HepG2 (cell line): ENCODE data around the gene SIRT7. TPM values are rescaled to one million over a fixed set of nuclear protein-coding genes. Genes with fewer than 3 reads are reported as not detected.

ENCODE experiments used
- ELF1 ChIP-seq: sonication (generic); formaldehyde crosslinking; IDR thresholded peaks from 2 replicates; pipeline ENCODE4 v1.4.0; 2020; ENCODE audit warnings: missing genetic modification reagents
- FOXM1 ChIP-seq: sonication (generic); formaldehyde crosslinking; IDR thresholded peaks from 2 replicates; pipeline ENCODE4 v1.5.0; 2020; ENCODE audit warnings: missing genetic modification reagents
- GATAD1 ChIP-seq: IDR thresholded peaks from 2 replicates; pipeline ENCODE4 v1.6.1; 2016; ENCODE audit warnings: missing genetic modification reagents, missing compliant biosample characterization
- HHEX ChIP-seq: IDR thresholded peaks from 2 replicates; pipeline ENCODE4 v1.6.1; 2016; ENCODE audit warnings: control low read depth
- HIVEP1 ChIP-seq: sonication (generic); formaldehyde crosslinking; IDR thresholded peaks from 2 replicates; pipeline ENCODE4 v1.4.0; 2020; ENCODE audit warnings: mild to moderate bottlenecking, missing genetic modification reagents
- IRF9 ChIP-seq: sonication (generic); formaldehyde crosslinking; IDR thresholded peaks from 2 replicates; pipeline ENCODE4 v1.8.0; 2022; ENCODE audit warnings: missing genetic modification reagents, mild to moderate bottlenecking, borderline replicate concordance
- KDM2A ChIP-seq: sonication (generic); formaldehyde crosslinking; IDR thresholded peaks from 2 replicates; pipeline ENCODE4 v1.4.0; 2020; ENCODE audit warnings: low read depth, missing genetic modification reagents, borderline replicate concordance
- NCOA5 ChIP-seq: sonication (generic); formaldehyde crosslinking; IDR thresholded peaks from 2 replicates; pipeline ENCODE4 v1.4.0; 2020; ENCODE audit warnings: missing genetic modification reagents
- NR2F1 ChIP-seq, 2 experiments: fragments of 450-650 bp in 1 of 2; formaldehyde crosslinking in 1 of 2; IDR thresholded peaks; 2 replicates each; pipeline versions ENCODE4 v1.5.0 to v1.6.1; 2016 to 2020; ENCODE audit warnings: mild to moderate bottlenecking in 1 of 2, missing compliant biosample characterization in 1 of 2, missing genetic modification reagents in 1 of 2, moderate library complexity in 1 of 2
- PAF1 ChIP-seq: IDR thresholded peaks from 2 replicates; pipeline ENCODE4 v1.6.1; 2016; ENCODE audit warnings: missing genetic modification reagents, missing compliant biosample characterization
- POGZ ChIP-seq: sonication (generic); formaldehyde crosslinking; IDR thresholded peaks from 2 replicates; pipeline ENCODE4 v1.4.0; 2020; ENCODE audit warnings: mild to moderate bottlenecking, missing genetic modification reagents
- REPIN1 ChIP-seq: sonication (generic); formaldehyde crosslinking; IDR thresholded peaks from 2 replicates; pipeline ENCODE4 v1.8.0; 2022; ENCODE audit warnings: missing genetic modification reagents, low read depth, mild to moderate bottlenecking, borderline replicate concordance
- SIX1 ChIP-seq: sonication (generic); formaldehyde crosslinking; IDR thresholded peaks from 2 replicates; pipeline ENCODE4 v1.4.0; 2020; ENCODE audit warnings: missing genetic modification reagents, borderline replicate concordance
- SIX4 ChIP-seq: sonication (generic); formaldehyde crosslinking; IDR thresholded peaks from 2 replicates; pipeline ENCODE4 v1.4.0; 2020; ENCODE audit warnings: missing genetic modification reagents
- ZKSCAN1 ChIP-seq: fragments of 150-350 bp; IDR thresholded peaks from 2 replicates; pipeline ENCODE4 v1.6.1; 2014; ENCODE audit warnings: low read length
- polyA plus RNA-seq, 8 experiments: library from polyadenylated mRNA; depleted of rRNA in 3 of 8; stranded (reverse) in 7 of 8; unstranded in 1 of 8; fragments of >200 nt; fragmentation: Illumina TruSeq in 4 of 8; extraction: Trizol in 4 of 8; gene quantifications; 2 replicates each; pipeline versions ENCODE4 v1.2.1 to v1.2.3, GENCODE V29; 2011 to 2016; ENCODE audit warnings: low read depth in 4 of 8, missing spikeins in 1 of 8, mixed read lengths in 1 of 8; ENCODE audit not compliant: insufficient read depth in 1 of 8
- total RNA-seq, 5 experiments: library from RNA; depleted of rRNA; stranded (reverse); fragments of >200 nt; fragmentation: Illumina TruSeq; extraction: Trizol; gene quantifications; 2 replicates each; pipeline ENCODE4 v1.2.3, GENCODE V29; 2016; ENCODE audit warnings: low read depth in 1 of 5
- TF ChIP-seq, protein P1 (sequence below): IDR thresholded peaks from 2 replicates; pipeline ENCODE4 v1.6.1; 2016; ENCODE audit warnings: low read depth, missing genetic modification reagents, missing compliant biosample characterization
- TF ChIP-seq, protein P2 (sequence below): sonication (generic); formaldehyde crosslinking; IDR thresholded peaks from 2 replicates; pipeline ENCODE4 v1.5.0; 2020; ENCODE audit warnings: missing genetic modification reagents, mild to moderate bottlenecking, borderline replicate concordance
- TF ChIP-seq, protein P3 (sequence below): sonication (generic); formaldehyde crosslinking; IDR thresholded peaks from 2 replicates; pipeline ENCODE4 v1.9.0; 2022; ENCODE audit warnings: low read depth, missing genetic modification reagents

SIRT7 gene
- total and polyA plus RNA-seq, 2 of the 13 experiments (the other 11 are each of a cell fraction or from before 2014, with no cell fraction given) = 8.3 to 24.8 TPM

- TF ChIP-seq, protein P1, sequence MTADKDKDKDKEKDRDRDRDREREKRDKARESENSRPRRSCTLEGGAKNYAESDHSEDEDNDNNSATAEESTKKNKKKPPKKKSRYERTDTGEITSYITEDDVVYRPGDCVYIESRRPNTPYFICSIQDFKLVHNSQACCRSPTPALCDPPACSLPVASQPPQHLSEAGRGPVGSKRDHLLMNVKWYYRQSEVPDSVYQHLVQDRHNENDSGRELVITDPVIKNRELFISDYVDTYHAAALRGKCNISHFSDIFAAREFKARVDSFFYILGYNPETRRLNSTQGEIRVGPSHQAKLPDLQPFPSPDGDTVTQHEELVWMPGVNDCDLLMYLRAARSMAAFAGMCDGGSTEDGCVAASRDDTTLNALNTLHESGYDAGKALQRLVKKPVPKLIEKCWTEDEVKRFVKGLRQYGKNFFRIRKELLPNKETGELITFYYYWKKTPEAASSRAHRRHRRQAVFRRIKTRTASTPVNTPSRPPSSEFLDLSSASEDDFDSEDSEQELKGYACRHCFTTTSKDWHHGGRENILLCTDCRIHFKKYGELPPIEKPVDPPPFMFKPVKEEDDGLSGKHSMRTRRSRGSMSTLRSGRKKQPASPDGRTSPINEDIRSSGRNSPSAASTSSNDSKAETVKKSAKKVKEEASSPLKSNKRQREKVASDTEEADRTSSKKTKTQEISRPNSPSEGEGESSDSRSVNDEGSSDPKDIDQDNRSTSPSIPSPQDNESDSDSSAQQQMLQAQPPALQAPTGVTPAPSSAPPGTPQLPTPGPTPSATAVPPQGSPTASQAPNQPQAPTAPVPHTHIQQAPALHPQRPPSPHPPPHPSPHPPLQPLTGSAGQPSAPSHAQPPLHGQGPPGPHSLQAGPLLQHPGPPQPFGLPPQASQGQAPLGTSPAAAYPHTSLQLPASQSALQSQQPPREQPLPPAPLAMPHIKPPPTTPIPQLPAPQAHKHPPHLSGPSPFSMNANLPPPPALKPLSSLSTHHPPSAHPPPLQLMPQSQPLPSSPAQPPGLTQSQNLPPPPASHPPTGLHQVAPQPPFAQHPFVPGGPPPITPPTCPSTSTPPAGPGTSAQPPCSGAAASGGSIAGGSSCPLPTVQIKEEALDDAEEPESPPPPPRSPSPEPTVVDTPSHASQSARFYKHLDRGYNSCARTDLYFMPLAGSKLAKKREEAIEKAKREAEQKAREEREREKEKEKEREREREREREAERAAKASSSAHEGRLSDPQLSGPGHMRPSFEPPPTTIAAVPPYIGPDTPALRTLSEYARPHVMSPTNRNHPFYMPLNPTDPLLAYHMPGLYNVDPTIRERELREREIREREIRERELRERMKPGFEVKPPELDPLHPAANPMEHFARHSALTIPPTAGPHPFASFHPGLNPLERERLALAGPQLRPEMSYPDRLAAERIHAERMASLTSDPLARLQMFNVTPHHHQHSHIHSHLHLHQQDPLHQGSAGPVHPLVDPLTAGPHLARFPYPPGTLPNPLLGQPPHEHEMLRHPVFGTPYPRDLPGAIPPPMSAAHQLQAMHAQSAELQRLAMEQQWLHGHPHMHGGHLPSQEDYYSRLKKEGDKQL (CRISPR knock-in tag) = no peak
- TF ChIP-seq, protein P2, sequence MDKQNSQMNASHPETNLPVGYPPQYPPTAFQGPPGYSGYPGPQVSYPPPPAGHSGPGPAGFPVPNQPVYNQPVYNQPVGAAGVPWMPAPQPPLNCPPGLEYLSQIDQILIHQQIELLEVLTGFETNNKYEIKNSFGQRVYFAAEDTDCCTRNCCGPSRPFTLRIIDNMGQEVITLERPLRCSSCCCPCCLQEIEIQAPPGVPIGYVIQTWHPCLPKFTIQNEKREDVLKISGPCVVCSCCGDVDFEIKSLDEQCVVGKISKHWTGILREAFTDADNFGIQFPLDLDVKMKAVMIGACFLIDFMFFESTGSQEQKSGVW (CRISPR knock-in tag) = no peak
- TF ChIP-seq IRF9 = peak; percentile 18; the same call in 1 of the 2 replicates
- peak; percentile 89 for TF ChIP-seq PAF1 (CRISPR knock-in tag)
- TF ChIP-seq KDM2A (CRISPR knock-in tag) = peak; percentile 38
- TF ChIP-seq HIVEP1 (CRISPR knock-in tag) = peak; percentile 33; the same call in 1 of the 2 replicates
- TF ChIP-seq FOXM1 (CRISPR knock-in tag) = no peak
- no peak for TF ChIP-seq ELF1 (CRISPR knock-in tag)
- 0 out of 2 replicates have a peak, but pooled peaks have one; percentile 20 for TF ChIP-seq REPIN1 (CRISPR knock-in tag)
- no peak for TF ChIP-seq SIX4 (CRISPR knock-in tag)
- no peak for TF ChIP-seq POGZ (CRISPR knock-in tag)
- no peak for TF ChIP-seq HHEX
- TF ChIP-seq SIX1 (CRISPR knock-in tag) = no peak
- TF ChIP-seq NR2F1 (CRISPR knock-in tag; IDR thresholded peaks at IDR 0.05) = no peak
- TF ChIP-seq ZKSCAN1 = no peak
- peak; percentile 93; the same call in 1 of the 2 replicates for TF ChIP-seq NCOA5
- TF ChIP-seq, protein P3, sequence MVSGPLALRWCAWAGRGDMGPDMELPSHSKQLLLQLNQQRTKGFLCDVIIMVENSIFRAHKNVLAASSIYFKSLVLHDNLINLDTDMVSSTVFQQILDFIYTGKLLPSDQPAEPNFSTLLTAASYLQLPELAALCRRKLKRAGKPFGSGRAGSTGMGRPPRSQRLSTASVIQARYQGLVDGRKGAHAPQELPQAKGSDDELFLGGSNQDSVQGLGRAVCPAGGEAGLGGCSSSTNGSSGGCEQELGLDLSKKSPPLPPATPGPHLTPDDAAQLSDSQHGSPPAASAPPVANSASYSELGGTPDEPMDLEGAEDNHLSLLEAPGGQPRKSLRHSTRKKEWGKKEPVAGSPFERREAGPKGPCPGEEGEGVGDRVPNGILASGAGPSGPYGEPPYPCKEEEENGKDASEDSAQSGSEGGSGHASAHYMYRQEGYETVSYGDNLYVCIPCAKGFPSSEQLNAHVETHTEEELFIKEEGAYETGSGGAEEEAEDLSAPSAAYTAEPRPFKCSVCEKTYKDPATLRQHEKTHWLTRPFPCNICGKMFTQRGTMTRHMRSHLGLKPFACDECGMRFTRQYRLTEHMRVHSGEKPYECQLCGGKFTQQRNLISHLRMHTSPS (CRISPR knock-in tag) = no peak
- 0 out of 2 replicates have a peak, but pooled peaks have one; percentile 21 for TF ChIP-seq GATAD1
Measured at GRCh38 chr17:81901167-81902022, 16.6 kb downstream of the SIRT7 start (continued).
